HG02943 (cell line): ENCODE results near the gene COL7A1.
"Not testable (repeated sequence)": the region's sequence is repeated elsewhere in the genome, so short reads cannot be mapped to it uniquely, and the experiment has no call there.

Source experiments
- ATAC-seq: cut with Tn5 transposase; IDR thresholded peaks from one replicate; pipeline ENCODE4 v1.9.1; 2021; ENCODE audit warnings: mild to moderate bottlenecking, low read depth, moderate library complexity; ENCODE audit not compliant: unreplicated experiment

Gene COL7A1

GRCh38 chr3:48548729-48549705 lies 46.1 kb downstream of the COL7A1 start:
- ATAC-seq = no peak

- ATAC-seq = no peak
Observed at GRCh38 chr3:48548126-48548525, 47.0 kb downstream of the COL7A1 start.

- ATAC-seq = no peak
Observed at GRCh38 chr3:48546203-48546829, 48.8 kb downstream of the COL7A1 start.

- no peak for ATAC-seq
Observed at GRCh38 chr3:48544141-48544540, 51.0 kb downstream of the COL7A1 start.

- no peak for ATAC-seq
Observed at GRCh38 chr3:48543271-48543866, 51.8 kb downstream of the COL7A1 start.

GRCh38 chr3:48538451-48538850 lies 56.7 kb downstream of the COL7A1 start:
- no peak for ATAC-seq

- ATAC-seq = no peak
Observed at GRCh38 chr3:48536785-48537184, 58.3 kb downstream of the COL7A1 start.

GRCh38 chr3:48536116-48536515 lies 59.0 kb downstream of the COL7A1 start:
- no peak for ATAC-seq

GRCh38 chr3:48535578-48535977 lies 59.6 kb downstream of the COL7A1 start:
- no peak for ATAC-seq

GRCh38 chr3:48532977-48533337 lies 62.2 kb downstream of the COL7A1 start:
- ATAC-seq = no peak

- no peak for ATAC-seq
Observed at GRCh38 chr3:48532271-48532976, 62.7 kb downstream of the COL7A1 start.

GRCh38 chr3:48530701-48531100 lies 64.4 kb downstream of the COL7A1 start:
- not testable (repeated sequence) for ATAC-seq

GRCh38 chr3:48528754-48529153 lies 66.4 kb downstream of the COL7A1 start:
- ATAC-seq = no peak

GRCh38 chr3:48528048-48528447 lies 67.1 kb downstream of the COL7A1 start:
- ATAC-seq = no peak

GRCh38 chr3:48524970-48525369 lies 70.2 kb downstream of the COL7A1 start:
- ATAC-seq = no peak

GRCh38 chr3:48521635-48522034 lies 73.5 kb downstream of the COL7A1 start:
- ATAC-seq = no peak

- ATAC-seq = no peak
Observed at GRCh38 chr3:48519277-48519643, 75.9 kb downstream of the COL7A1 start.

- no peak for ATAC-seq
Observed at GRCh38 chr3:48518638-48519276, 76.4 kb downstream of the COL7A1 start.

GRCh38 chr3:48518069-48518468 lies 77.1 kb downstream of the COL7A1 start:
- no peak for ATAC-seq

GRCh38 chr3:48516571-48516970 lies 78.6 kb downstream of the COL7A1 start:
- ATAC-seq = no peak
